ENCODE results near the gene SOX30.
"Not testable (repeated sequence)": the region's sequence is repeated elsewhere in the genome, so short reads cannot be mapped to it uniquely, and the experiment has no call there.

Gene SOX30

GRCh38 chr5:157652377-157652692 is at the start of gene SOX30:
SOX30 (minus strand) TSS chr5:157652438; CDS start chr5:157652078, 360 bp downstream.
- DNase-seq, result no peak

DNA sequence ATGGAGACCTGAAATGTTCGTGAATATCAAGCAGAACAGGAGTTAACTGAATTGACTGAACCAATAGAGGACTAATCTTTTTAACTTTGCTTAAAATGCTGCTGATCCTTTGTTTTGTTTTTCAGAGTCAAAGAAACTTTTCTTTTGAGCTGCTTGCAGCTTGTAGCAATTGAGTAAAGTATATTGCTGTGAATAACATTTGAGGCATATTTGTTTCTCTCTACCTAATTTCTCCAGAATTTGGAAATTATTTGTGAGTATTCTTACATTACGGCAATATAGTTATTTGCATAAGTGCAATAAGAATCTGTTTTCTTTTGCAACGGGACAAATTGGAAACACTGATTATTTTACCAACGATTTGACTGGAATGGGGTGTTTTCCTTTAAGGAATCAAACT is 46.4 kb upstream of the SOX30 start:
- DNase-seq, result not testable (repeated sequence)

DNA sequence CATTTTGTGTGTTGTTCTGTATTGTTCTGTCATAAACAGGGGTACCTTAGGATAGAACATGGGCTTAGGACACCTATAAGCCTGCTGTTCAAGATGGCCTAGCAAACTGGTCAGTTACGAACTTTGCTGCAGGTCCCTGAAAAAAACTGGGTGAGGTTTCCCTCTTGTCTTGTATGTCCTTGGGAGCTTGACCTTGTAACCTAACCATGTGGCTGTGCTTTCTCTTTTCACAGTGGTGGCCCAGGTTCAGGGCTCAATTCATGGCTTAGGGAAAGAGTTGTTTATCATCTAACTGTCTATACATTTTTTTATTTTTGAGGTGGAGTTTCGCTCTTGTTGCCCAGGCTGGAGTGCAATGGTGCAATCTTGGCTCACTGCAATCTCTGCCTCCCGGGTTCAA is 43.9 kb upstream of the SOX30 start:
- not testable (repeated sequence) for DNase-seq

- not testable (repeated sequence) for DNase-seq
Observed at GRCh38 chr5:157693816-157694215, 41.6 kb upstream of the SOX30 start.

- no peak for DNase-seq
Observed at GRCh38 chr5:157690690-157691433, 38.6 kb upstream of the SOX30 start.

DNA sequence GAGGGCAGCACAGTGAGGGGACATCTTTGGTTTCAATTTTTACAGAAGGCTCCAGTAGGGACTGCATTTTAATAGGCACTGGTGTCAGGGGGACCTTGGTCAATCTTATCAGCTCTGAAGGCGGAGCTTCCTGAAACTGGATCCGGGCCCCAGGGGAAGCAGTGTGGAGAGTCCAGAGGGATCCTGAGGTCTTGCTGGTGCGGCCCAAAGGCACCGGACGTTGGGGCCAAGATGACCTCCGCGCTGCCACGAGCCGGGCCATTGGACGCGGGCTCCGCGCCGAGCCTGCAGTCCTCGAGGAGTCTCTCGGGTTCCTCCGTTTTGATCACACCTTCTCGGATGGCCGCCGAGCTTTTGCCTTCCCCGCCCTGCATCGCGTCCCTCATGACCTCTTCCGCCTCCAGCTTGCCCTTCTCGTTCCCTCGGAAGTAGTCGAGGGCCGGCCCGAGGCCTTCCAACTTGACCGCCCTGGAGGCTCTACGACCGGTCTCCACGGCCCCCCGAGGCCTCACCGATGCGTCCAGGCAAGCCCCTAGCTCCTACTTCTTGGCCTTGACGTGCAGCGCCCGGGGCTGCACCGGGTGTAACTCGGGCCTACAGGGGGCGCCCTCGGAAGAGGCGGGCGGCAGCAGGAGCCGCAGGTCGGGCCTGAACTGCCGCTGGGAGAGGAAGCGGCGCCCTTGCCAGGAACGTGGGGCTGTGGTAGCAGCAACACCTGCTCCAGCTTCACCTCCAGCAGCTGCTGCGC is 37.9 kb upstream of the SOX30 start:
- no peak for DNase-seq

GRCh38 chr5:157687198-157687554 is 34.9 kb upstream of the SOX30 start:
- DNase-seq, result no peak

GRCh38 chr5:157686276-157687197 is 34.3 kb upstream of the SOX30 start:
- DNase-seq, result not testable (repeated sequence)

- no peak for DNase-seq
Observed at GRCh38 chr5:157682257-157682656, 30.0 kb upstream of the SOX30 start.

- no peak for DNase-seq
Observed at GRCh38 chr5:157681048-157681447, 28.8 kb upstream of the SOX30 start.

DNA sequence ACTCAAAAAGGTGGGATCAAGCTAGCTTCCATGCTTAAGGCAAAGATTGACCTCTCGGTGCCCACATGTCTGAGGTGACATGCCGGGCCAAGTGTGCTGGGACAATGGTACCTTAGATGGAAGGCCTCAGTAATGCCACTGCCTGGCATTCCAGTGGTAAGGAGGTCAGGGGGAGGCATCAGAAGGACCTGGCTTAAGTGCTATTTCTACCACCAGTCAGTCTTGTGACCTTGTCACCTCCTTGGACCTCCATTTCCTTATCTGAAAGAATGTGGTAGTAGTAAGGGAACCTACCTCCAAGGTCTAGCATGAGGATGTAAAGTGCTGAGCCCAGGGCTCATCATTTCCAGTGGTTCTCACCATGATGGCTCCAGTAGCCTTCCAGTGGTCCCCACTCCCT is 28.0 kb upstream of the SOX30 start:
- DNase-seq, result no peak

- DNase-seq, result no peak
Observed at GRCh38 chr5:157679801-157680200, 27.6 kb upstream of the SOX30 start.

DNA sequence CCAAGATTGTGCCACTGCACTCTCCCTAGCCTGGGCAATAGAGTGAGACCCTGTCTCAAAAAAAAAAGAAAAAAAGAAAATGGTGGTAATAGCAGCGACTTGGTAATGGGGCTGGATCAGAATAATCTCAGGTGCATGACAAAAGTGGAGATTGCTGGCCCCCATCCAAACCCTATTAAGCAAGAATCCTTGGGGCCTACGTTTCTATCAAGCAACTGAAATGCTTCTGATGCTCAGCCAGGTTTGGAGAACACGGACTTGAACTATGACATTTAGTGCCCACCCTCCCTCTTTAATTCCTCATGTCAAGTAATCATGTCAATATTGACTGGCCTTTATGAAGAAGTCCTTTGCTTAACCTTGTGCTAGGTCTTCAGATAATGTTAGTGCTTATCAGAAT is 25.7 kb upstream of the SOX30 start:
- DNase-seq, result no peak

DNA sequence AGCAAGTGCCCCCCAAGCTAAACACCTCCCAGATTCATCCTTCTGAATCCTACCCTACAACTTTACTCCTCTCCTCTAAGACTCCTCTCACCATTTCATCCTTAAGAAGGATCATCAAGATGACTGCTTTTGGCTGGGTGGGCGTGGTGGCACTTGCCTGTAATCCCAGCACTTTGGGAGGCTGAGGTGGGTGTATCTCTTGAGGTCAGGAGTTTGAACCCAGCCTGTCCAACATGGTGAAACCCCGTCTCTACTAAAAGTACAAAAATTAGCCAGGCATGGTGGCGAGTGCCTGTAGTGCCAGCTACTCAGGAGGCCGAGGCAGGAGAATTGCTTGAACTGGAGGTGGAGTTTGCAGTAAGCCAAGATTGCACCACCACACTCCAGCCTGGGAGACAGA is 22.1 kb upstream of the SOX30 start:
- not testable (repeated sequence) for DNase-seq

DNA sequence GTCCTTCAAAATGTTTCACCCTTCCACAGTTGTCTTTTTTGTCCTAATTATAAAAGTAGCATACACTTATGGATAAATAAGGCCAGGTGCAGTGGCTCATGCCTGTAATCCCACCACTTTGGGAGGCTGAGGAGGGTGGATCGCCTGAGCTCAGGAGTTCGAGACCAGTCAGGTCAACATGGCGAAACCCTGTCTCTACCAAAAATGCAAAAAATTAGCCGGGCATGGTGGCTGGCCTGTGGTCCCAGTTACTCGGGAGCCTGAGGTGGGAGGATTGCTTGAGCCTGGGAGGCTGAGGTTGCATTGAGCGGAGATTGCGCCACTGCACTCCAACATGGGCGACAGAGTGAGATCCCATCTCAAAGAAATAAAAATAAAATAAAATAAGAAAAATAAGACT is 20.7 kb upstream of the SOX30 start:
- no peak for DNase-seq

GRCh38 chr5:157671592-157672330 is 19.5 kb upstream of the SOX30 start:
- no peak for DNase-seq

- no peak for DNase-seq
Observed at GRCh38 chr5:157670662-157671591, 18.7 kb upstream of the SOX30 start, which contains the start of gene C5orf52. C5orf52 (plus strand) TSS chr5:157671533; CDS start chr5:157671615, 82 bp downstream.

- no peak for DNase-seq
Observed at GRCh38 chr5:157669701-157670097, 17.5 kb upstream of the SOX30 start.

- no peak for DNase-seq
Observed at GRCh38 chr5:157668356-157668755, 16.1 kb upstream of the SOX30 start.

DNA sequence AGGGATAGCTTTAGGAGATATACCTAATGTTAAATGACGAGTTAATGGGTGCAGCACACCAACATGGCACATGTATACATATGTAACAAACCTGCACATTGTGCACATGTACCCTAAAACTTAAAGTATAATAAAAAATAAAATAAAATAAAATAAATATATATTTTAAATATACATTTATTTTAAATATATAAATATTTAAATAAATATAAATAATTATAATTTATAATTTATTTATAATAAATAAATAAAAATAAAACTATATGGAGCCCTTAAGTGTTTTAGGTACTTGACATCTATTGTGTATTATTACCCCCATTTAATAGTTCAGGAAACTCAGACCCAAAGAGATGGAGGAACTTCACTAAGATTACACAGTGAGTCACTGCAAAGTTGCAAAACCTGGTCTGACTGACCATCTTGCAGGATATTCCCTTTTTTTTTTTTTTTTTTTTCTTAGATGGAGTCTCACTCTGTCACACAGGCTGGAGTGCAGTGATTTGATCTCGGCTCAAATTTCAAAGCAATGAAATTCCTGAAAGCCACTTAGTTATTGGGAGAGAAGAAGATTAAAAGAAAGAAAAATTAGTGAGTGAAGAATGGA is 13.3 kb upstream of the SOX30 start:
- DNase-seq, result no peak

Measured in COR-L47 (cell line).